ENCODE results near the gene OGN.

DNA sequence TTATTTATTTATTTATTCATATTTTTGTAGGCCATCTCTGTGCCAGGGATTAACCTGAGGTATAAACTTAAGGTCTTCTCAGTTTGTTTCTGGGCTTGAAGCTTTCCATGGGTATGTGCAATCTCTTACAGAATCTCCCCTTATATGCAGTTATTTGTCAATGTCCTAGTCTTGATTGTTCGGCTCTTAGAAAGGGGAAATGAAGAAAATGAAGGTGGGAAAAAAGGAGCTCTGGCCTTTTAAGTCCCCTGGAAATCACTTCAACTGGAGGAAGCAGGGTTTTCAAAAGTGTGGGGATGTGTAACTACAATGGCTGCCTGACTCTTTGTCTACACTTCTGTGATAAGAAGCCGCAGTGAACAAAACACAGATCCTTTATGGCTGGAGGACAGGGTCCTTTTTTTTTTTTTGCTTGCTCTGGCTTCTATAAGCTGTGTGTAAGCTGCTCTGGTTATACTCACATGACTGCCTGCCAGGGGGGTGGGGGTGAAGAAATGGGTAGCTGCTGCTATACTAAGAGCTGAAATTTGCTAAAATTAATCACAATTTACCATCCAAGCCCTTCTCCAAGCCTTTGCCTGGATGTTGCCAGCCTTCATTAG, 44.9 kb downstream of the OGN start:
- TF ChIP-seq, protein P1, sequence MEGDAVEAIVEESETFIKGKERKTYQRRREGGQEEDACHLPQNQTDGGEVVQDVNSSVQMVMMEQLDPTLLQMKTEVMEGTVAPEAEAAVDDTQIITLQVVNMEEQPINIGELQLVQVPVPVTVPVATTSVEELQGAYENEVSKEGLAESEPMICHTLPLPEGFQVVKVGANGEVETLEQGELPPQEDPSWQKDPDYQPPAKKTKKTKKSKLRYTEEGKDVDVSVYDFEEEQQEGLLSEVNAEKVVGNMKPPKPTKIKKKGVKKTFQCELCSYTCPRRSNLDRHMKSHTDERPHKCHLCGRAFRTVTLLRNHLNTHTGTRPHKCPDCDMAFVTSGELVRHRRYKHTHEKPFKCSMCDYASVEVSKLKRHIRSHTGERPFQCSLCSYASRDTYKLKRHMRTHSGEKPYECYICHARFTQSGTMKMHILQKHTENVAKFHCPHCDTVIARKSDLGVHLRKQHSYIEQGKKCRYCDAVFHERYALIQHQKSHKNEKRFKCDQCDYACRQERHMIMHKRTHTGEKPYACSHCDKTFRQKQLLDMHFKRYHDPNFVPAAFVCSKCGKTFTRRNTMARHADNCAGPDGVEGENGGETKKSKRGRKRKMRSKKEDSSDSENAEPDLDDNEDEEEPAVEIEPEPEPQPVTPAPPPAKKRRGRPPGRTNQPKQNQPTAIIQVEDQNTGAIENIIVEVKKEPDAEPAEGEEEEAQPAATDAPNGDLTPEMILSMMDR (conservative IDR thresholded peaks at IDR 0.05): no peak
- no peak for TF ChIP-seq ZFX (IDR thresholded peaks at IDR 0.05)

All from C4-2B (cell line).